Small intestine (tissue), 7 donors: ENCODE results near the gene TUBGCP6. TPM values are rescaled to one million over a fixed set of nuclear protein-coding genes. Genes with fewer than 3 reads are reported as not detected.

Source experiments
- DNase-seq, 2 donors: peaks; one replicate each; pipeline versions ENCODE4 v3.0.0 to v3.0.0-alpha.2; 2013
- FAIRE-seq: peaks from 2 replicates; lab custom pipeline; 2012; peaks lifted over from hg19 to GRCh38; lab: Jason Lieb, UNC
- H3K27ac ChIP-seq, 3 donors: one replicate each; pipeline ENCODE4 v1.5.1; 2013; ENCODE audit warnings: low read length in 2 of 3, mild to moderate bottlenecking in 2 of 3, control low read depth in 1 of 3, inconsistent platforms in 1 of 3, low read depth in 1 of 3, moderate library complexity in 1 of 3
- H3K27me3 ChIP-seq, 3 donors: one replicate each; pipeline ENCODE4 v1.6.1; 2013; ENCODE audit warnings: low read length in 3 of 3, inconsistent platforms in 1 of 3; ENCODE audit not compliant: control insufficient read depth in 3 of 3, insufficient read depth in 3 of 3
- H3K36me3 ChIP-seq, 3 donors: one replicate each; pipeline ENCODE4 v1.6.1; 2013; ENCODE audit warnings: low read length in 3 of 3, inconsistent platforms in 1 of 3, low read depth in 1 of 3, mild to moderate bottlenecking in 1 of 3, moderate library complexity in 1 of 3; ENCODE audit not compliant: control insufficient read depth in 3 of 3, insufficient read depth in 2 of 3
- H3K4me1 ChIP-seq, 3 donors: one replicate each; pipeline ENCODE4 v1.6.1; 2013; ENCODE audit warnings: low read length in 2 of 3, inconsistent platforms in 1 of 3, low read depth in 1 of 3, mild to moderate bottlenecking in 1 of 3, moderate library complexity in 1 of 3; ENCODE audit not compliant: control insufficient read depth in 3 of 3, insufficient read depth in 2 of 3
- H3K4me3 ChIP-seq, 3 donors: one replicate each; pipeline ENCODE4 v1.5.1; 2013; ENCODE audit warnings: low read length in 3 of 3, control low read depth in 1 of 3, inconsistent platforms in 1 of 3, low read depth in 1 of 3, mild to moderate bottlenecking in 1 of 3, moderate library complexity in 1 of 3
- H3K9me3 ChIP-seq, 2 donors: one replicate each; pipeline ENCODE4 v1.6.1; 2013; ENCODE audit warnings: low read depth in 1 of 2, low read length in 1 of 2; ENCODE audit not compliant: control insufficient read depth in 2 of 2, insufficient read depth in 1 of 2
- WGBS, 3 donors: extraction: QIAGEN DNeasy Blood & Tissue Kit; methylation state at CpG; one replicate each; pipeline ENCODE4 v1.1.7; 2013; 5-methylcytosine and 5-hydroxymethylcytosine counted together
- polyA plus RNA-seq, 4 donors: library from polyadenylated mRNA; stranded (reverse) in 3 of 4; unstranded in 1 of 4; fragments of 200-250 nt in 3 of 4; fragments of 120-200 nt in 1 of 4; gene quantifications; one replicate each; pipeline versions ENCODE4 v1.2.1 to v1.2.3, GENCODE V29; 2013
- donor health status: healthy with polysubstance abuse.
- donor health status: control.
- donor health status: control.
- donor health status: Bipolar disorder and iron deficiency.
- donor health status: healthy.

The TUBGCP6 gene
- polyA plus RNA-seq, 4 donors, result 23.0 to 55.5 (median 39.7) TPM

- Histone ChIP-seq H3K27ac (no peak overlapping the region), H3K4me1 (peaks cover 0 to 13% (median 0%) of the 10 kb centered on the region in 3 donors), H3K4me3 (no peak overlapping the region), H3K36me3 (no peaks in the 10 kb centered on the region), H3K9me3 (no peaks in the 10 kb centered on the region), H3K27me3 (peaks cover 0 to 3% (median 0%) of the 10 kb centered on the region in 3 donors)
- FAIRE-seq (no peak), DNase-seq (no peak)
- WGBS, 3 donors, result 88 to 92% (median 90%) methylated on average over 27 of the region's 27 CpGs
Measured at GRCh38 chr22:50180727-50181521, 63.9 kb downstream of the TUBGCP6 start.

- no peaks in the 10 kb centered on the region for H3K9me3 ChIP-seq
- WGBS, 3 donors, result 24 to 63% (median 39%) methylated on average over 39 of the region's 39 CpGs
- peaks cover 0 to 9% (median 0%) of the 10 kb centered on the region in 3 donors for H3K4me1 ChIP-seq
- H3K27ac ChIP-seq, result no peak overlapping the region
- H3K36me3 ChIP-seq, result no peaks in the 10 kb centered on the region
- peaks cover 0 to 3% (median 0%) of the 10 kb centered on the region in 3 donors for H3K27me3 ChIP-seq
- no peak overlapping the region for H3K4me3 ChIP-seq
- FAIRE-seq (no peak), DNase-seq (no peak)
Measured at GRCh38 chr22:50179937-50180726, 64.7 kb downstream of the TUBGCP6 start.

- FAIRE-seq (no peak), DNase-seq (no peak)
- H3K4me3 ChIP-seq, result no peak overlapping the region
- H3K27me3 ChIP-seq, result no peaks in the 10 kb centered on the region
- H3K9me3 ChIP-seq, result no peaks in the 10 kb centered on the region
- 75 to 81% (median 79%) methylated on average over 55 to 64 of the region's 64 CpGs for WGBS, 3 donors
- H3K27ac ChIP-seq, result no peak overlapping the region
- H3K36me3 ChIP-seq, result no peaks in the 10 kb centered on the region
- H3K4me1 ChIP-seq, result peaks cover 0 to 3% (median 0%) of the 10 kb centered on the region in 3 donors
Measured at GRCh38 chr22:50178871-50179869, 65.7 kb downstream of the TUBGCP6 start.

GRCh38 chr22:50178471-50178864 is 66.4 kb downstream of the TUBGCP6 start:
- H3K9me3 ChIP-seq, result no peaks in the 10 kb centered on the region
- DNase-seq (no peak), FAIRE-seq (no peak)

GRCh38 chr22:50177537-50178470 is 67.0 kb downstream of the TUBGCP6 start:
- Histone ChIP-seq H3K4me1 (no peaks in the 10 kb centered on the region), H3K27ac (no peak overlapping the region), H3K9me3 (no peaks in the 10 kb centered on the region), H3K36me3 (no peaks in the 10 kb centered on the region), H3K27me3 (no peaks in the 10 kb centered on the region), H3K4me3 (no peak overlapping the region)
- DNase-seq (no peak), FAIRE-seq (no peak)
- 72 to 89% (median 80%) methylated on average over 62 to 98 of the region's 98 CpGs for WGBS, 3 donors

More at GRCh38 chr22:50178471-50178864, 66.4 kb downstream of the TUBGCP6 start:
- Histone ChIP-seq H3K36me3 (no peaks in the 10 kb centered on the region), H3K27ac (no peak overlapping the region), H3K4me3 (no peak overlapping the region), H3K27me3 (no peaks in the 10 kb centered on the region), H3K4me1 (no peaks in the 10 kb centered on the region)
- WGBS, 3 donors, result 61 to 74% (median 65%) methylated on average over 21 to 22 of the region's 22 CpGs

- no peaks in the 10 kb centered on the region for H3K27me3 ChIP-seq
- H3K9me3 ChIP-seq, result no peaks in the 10 kb centered on the region
- no peak overlapping the region for H3K27ac ChIP-seq
- H3K4me3 ChIP-seq, result no peak overlapping the region
- H3K36me3 ChIP-seq, result no peaks in the 10 kb centered on the region
- peaks cover 0 to under 1% (median 0%) of the 10 kb centered on the region in 3 donors for H3K4me1 ChIP-seq
- 95 to 97% (median 96%) methylated on average over 74 to 76 of the region's 76 CpGs for WGBS, 3 donors
- DNase-seq, result no peak
- no peak for FAIRE-seq
Measured at GRCh38 chr22:50176850-50177536, 67.8 kb downstream of the TUBGCP6 start.
